RPMI8226 (cell line): Measurements from ENCODE around the gene ARL15.

Source experiments
- DNase-seq: peaks from one replicate; pipeline ENCODE4 v3.0.0-alpha.2; 2015

Gene ARL15

DNA sequence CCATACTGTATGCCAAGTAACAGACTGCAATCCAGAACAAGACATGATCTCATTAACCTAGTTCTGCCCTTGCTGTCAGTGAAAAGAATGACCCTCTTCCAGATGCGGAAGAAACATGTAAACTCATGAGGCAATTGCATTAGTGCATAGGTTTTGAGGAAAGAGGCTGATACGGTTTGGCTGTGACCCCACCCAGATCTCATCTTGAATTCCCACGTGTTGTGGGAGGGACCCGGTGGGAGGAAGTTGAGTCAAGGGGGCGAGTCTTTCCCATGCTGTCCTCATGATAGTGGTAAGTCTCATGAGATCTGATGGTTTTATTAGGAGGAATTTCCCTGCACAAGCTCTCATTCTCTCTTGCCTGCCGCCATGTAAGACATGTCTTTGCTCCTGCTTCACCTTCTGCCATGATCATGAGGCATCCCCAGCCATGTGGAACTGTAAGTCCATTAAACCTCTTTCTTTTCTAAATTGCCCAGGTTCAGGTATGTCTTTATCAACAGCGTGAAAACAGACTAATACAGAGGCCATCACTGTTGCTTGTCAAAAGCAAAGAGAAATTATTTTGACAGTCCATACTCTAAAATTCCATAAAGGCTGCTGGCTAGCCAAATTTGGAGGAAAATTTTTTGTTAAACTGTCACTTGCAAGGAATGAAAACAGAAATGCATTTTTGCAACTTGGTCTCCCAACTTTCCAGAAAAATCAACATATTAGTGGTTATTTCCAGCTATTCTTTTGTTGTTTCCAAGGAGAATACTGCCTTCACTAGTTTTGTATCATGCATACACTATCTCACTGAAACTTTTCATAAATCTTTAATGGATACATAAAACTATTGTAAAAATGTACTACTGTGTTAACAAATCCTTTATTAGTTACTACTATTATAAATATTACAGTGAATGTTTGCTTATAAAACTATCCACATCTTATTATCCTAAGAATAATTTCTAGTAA, 3.2 kb upstream of the ARL15 start:
- DNase-seq: no peak

DNA sequence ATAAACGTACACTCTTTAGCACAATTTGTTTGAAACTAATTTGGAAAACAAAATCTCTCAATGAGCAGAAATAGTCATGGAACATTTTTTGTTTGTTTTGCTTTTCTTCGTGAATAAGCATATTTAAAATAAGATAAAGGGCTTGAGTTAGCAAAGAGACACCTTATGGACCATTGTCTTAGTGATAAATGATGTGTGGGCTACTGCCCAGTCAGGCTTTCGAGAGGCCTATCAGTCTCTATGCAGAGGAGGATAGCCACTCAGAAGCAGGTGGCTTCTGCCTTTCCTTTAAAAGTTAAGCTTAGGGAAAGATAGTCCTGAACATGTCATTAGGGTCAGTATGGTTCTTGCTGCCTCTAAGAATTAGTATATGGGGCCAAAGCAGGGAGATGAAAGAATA, 2.1 kb upstream of the ARL15 start:
- DNase-seq: no peak

DNA sequence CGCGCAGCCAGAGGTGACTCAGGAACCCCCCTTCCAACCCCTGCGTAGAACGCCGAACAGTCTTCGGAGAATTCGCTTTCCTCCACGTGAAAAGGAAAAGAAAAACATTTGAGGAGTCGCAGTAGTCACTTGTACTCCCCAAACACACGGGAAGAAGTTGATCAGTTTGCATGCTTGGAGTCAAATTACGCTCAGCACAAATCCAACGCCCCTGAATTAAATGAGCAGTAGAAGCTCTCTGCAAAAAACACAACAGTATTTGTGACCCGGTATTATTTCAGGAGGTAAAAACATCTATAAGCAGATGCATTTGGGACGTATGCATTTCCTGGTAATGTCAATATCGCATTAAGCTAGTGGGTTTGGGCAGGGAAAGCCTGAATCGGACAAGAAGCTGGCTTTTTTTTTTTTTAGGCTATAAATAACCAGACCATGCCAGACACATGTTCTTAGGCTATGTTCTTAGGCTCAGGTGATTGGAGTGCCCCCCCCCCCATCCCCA, 854 bp upstream of the ARL15 start:
- no peak for DNase-seq

DNA sequence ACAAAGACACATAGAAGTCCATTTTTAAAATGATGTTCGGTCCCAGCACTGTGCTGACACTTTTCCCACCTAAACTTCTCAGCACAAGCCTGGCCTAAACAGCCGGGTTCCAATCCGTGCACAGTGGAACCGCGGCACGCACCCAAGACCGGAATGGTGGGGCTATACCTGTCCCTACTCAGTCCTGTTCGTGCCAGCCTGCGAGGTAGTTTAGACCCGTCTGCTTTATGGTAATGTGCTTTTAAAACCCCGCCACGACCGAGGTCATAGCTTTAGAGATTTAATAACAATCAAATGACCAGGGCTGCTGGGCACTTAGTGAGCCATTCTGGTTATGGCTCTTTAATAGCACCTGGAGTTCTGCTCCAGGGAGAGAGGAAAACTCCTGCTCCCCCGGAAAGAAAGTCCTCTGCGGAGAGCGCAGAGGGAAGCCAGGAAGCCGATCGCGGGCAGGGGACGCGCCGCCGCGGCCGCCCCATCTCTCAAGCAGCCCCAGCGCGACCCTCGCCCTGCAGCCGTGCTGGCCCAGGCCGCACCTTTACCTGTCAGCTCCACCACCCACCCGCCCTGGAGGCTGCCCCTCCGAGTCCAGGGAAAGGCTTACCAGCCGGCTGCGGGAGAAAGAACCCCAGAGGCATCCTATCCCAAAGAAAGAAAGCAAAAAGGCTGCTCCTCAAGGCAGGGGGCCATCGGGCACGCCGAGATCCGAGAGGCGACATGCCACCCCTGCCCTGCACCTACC, 511 bp downstream of the ARL15 start:
- DNase-seq: peak; percentile 37

DNA sequence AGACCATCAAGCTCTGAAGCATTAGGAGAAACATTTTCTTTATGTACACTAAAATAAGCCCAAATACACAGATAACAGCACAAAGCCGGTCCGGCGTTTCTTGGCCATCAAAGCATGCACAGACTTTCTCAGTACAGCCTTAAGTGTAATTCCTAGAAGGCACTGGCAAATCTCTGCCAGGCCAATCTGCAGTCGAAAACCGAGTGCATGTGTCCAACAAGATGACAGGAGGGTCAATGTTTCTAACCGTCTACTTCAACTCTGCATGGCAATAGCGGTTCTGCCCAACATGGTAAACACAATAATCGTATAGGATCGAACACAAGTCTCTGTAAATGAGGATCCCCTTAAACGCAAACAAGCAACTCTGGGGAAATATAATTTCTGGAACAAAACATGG, 1.1 kb downstream of the ARL15 start:
- no peak for DNase-seq

DNA sequence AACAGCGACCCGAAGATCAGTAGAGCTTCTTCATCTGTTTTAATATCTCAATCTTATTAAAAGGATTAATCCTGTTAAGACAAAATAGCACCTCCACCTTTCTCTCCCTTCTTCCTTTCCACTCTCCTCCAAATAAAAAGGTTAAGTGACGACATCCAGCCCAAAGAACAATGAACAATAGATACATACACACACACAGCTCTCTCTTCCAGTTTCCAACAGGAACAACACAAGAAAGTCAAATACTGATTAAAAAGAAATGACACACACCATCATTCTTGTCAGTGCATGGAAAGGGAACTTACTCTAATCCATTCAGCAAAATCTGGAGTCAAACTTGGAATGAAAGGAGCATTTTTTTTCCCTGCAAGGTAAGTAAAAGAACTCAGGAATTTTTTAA, 2.8 kb downstream of the ARL15 start:
- no peak for DNase-seq

DNA sequence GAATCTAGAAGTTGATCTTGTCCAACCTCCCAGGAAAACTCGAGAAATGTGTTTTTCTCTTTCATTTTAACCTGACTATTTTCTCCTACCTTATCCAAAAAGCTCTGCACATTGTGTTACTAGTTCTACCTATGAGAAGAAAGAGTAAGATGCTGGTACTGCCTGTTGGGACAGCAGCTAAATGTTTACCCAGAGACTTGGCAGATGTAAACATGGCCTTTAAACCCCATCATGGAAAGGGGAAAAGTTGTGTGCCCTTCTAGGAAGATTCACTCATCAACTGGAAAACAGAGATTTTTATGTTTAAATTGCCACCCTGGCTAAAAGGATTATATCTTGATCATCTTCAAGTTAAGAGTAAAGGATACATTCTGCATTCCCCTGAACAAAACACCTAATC, 3.5 kb downstream of the ARL15 start:
- no peak for DNase-seq

DNA sequence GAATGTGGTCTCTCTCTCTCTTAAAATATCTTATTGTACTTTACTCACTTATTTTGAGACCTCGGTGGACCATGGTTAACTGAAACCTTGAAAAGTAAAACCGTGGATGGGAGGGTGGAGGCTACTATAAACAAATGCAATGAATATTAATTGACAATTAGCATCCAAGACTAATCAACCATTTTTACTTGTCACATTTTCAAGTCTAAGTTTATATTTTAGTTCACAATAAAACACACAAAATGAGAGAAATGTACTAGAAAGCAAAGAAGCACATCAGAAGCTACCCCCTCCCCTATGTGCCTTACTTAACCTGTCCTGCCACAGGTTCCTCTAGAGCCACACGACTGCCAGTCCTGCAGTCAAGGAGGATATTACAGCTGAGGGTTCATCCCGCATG, 4.6 kb downstream of the ARL15 start:
- no peak for DNase-seq

DNA sequence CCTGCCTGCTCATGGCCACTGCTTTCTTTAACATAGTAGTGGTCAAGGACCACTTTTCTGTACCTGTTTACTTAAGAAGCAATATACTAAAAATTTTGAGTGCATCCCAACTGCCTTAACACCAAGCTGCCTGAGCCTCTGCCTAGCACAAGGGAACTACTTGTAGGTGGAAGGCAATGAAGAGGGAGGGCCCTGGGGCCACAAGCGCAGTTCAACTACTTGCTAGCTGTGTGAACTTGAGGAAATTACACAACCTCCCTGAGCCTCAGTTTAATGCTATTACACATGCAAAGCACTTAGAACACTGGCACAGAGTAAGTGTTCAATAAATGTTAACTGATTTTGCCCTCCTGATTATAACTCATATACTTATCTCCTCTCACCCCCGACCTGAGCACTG, 6.3 kb downstream of the ARL15 start:
- DNase-seq: no peak

DNA sequence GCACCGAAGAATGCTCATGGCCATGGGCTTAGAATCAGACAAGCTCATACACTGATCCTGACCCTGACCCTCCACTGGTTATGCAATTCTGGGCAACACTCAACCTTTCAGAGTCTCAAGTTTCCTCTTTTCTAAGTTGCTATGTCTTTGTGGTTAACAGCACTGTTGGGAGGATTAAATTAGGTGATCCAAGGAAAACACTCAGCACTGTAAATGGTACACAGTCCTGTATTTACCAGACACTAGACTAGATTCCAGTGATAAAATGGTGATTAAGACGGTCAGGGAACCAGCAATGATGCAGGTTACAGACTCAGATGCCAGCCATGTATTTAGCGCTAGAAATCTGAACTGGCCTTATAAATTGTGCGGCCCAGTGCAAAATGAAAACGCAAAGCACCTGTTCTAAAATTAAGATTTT, 8.1 kb downstream of the ARL15 start:
- no peak for DNase-seq

DNA sequence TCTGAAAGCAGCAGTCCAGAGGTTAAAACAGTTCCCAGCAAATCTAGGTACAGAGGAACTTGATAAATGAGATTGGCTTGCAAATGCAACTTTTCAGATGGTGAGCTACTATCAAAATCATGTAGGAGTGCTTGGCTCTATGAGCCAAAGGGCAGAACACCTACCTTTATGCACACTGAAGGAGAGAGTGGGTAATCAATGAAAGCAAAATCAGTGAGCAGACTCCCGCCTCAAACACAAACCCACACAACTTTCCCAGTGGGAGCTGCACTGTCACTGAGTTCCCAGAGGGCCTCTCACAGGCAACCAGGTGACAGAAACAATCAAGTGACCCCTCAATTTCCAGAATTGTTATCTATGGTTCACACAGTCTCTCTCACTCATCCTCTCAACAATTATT, 8.5 kb downstream of the ARL15 start:
- no peak for DNase-seq

DNA sequence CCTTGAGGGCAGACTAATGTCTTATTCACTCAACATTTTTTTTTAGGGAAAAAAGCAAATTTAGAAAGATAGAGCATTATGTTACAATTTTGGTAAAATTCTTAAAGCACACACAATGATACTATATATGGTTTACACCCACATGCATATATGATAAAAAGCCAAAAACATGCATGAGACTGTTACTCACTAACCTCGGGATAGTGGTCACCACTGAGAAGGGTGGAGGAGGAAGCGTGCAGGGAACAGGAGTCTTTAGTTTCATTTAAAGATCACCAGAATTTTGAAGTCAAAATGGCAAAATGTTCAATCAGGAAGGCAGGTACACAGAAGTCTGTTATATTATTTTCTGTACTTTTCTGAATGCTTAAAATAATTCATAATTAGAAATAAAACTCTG, 9.2 kb downstream of the ARL15 start:
- DNase-seq: no peak

DNA sequence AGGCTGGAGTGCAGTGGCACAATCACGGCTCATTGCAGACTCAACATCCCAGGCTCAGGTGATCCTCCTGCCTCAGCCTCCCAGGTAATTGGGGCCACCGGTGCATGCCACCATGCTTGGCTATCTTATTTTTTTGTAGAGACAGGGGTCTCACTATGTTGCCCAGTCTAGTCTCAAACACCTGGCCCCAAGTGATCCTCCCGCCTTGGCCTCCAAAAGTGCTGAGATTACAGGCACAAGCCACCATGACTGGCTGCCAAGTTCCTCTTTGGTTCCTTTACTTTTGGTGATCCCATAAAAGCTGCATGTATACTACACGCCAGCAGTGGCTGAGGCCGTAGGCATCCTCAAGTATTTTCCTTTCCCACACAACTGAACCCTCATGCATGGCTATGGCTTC, 11.4 kb downstream of the ARL15 start:
- DNase-seq: no peak

DNA sequence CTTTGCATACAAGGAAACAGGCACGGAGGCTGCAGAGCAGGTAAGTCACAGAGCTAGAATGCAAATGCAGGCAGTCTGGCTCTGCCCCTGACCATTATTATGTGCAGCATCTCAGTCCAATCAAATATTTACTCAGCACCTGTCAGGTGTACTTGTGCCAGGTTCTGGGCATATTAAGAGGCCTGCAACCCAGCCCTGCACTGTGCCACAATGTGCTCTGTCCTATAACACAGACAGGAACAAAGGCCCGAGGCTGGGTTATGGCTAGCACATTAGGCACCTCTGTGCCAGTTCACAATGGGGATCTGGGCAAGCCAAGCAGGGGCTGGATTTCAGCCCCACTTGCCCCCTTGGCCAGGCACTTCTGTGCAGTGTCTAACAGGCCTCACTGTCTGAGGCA, 14.0 kb downstream of the ARL15 start:
- no peak for DNase-seq

DNA sequence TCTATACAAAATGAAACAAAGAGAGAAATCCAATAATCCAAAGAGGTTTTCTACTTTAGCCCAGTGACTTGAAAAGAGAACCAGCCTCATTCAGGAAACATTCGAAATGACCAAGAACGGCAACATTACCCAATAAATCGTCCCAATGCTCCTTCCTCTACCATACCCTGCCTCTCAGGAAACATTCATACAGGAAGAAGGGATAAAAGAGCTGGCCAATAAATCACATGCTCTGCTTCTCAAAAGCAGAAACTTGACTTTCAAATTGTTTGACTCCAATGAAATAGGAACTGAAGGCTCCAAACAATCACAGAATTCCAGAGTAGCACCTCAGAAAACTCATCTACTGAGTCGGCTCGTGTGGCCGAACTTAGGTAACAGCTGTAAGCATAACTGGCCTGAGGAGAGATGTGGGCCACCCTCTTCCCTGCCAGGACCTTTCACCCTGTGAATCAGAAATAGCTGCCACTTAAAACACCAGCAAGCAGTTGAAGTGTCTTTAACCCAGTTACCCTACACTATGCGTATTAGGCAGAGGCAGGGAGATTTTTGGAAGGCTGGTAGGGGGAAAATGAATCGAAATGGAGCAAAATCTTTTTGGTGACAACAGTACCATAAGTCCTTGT, 14.6 kb downstream of the ARL15 start:
- DNase-seq: no peak

DNA sequence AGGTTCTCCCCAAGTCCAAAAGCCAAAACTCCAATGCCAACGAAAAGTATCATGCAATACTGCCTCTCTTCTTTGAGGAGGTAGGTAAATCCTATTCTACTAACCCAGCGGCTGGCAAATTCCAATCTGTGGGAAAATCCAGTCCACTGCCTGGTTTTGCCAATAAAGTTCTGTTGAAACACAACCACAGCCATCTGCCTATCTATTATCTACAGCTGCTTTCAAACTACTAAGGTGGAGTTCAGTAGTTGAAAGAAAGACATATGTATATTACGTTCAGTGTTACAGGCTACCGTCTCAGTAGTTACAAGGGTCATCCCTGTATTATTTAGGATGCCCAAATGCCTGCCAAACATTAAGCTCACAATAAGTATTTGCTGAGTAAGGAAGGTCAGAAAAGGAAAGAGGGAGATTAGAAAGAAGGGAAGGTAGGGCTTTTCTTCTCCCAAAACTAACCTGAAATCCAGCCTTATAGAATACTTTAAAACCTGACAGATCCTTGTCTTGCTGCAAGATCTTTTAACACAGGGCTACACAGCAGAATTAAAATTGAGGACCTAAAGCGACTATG, 16.2 kb downstream of the ARL15 start:
- DNase-seq: no peak

DNA sequence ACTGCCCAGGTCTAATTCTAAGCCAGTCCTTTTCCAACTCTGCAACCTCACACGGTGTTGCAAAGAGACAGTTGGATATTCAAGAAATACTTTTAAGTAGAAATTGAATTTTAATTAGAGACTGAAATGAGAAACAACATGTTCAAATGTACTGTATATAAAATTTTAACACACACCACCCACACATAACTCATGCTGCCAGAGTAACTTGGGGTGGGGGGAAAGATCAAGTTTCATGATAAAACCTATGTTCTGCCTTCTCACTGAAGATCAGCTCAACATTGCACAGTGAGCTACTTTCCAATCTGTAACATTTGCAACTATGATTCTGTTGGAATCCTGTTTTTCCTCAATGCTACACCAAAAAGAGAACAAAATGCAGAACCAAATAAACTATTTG, 17.5 kb downstream of the ARL15 start:
- DNase-seq: no peak

DNA sequence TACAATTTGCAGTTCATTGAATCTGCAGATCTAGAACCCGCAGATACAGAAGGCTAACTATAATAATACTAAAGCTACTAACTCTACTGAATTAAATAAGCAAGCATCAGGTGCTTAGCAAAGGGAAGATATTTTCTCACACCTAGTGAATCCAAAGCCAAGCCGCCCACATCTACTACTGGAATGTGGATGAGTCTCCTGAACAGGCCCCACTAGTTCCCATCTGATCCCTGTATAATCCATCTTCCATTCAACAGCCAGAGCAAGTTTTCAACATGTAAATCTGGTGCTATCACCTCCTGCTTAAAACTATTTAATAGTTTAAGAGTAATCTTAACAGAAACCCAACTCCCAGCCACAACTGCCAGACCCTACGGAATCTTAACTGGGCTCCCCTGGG, 18.9 kb downstream of the ARL15 start:
- no peak for DNase-seq

DNA sequence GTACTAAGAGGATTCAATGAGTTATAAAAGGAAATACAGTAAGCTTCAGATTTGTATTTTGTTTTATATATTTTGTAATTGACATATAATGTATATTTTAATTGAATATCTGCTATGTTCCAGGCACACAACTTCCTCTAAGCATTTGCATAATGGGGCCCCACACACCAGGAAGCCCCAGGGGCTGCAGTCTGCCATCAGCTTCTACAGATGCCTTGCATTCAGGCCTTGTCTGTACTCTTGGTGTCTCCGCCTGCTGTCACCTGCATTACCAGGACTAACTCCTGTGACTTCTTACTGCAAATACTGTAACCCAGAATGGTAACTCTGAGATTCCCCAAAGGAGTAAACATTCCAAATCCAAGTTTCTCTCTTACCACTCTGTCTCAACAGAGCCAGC, 20.6 kb downstream of the ARL15 start:
- no peak for DNase-seq

DNA sequence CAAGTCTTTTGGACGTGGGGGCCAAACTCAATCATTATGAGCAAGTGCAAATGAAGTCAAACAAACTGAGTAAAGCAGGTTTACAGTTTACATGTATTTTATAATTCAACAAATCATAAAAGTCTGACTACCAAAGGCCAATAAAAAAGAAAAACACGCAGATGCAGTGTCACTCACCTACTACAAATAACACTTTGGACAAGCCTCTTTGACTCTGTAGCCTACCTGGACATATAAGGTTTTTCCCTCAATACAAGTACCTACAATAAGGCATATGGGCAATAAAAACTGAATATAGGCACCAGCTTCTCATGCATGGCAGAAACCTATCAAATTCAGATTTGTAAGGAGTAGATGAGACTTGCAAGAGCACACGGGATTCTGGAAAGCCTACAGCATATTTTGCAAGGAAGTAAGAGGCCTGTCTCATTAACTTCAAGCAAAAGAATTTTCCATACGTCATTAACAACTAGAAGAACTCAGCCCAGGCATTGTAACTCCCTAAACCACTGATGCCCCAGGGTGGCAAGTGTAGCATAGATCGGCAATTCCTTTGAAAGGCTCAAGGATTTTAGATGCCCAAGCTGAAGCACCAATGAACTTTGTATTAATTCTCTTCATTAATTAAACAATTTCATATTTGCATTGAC, 21.7 kb downstream of the ARL15 start:
- no peak for DNase-seq

DNA sequence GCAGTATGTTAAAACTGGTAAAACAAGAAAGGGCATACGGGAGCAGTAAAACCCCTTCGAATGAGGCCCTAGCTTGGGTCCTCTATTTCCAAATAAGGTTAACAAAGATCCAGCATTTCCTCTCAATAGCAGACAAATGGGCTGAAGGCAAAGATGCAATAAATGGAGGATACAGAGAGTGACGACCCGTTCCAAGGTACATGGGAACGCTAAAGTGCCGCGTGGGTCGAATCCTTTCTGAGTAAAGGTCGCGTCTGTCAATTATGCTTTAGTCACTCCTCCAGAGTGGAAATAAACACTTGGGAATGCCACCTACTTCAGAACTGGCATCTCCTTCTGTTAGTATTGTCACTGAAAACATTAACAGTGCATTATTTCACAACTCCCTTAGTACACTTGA, 24.7 kb downstream of the ARL15 start:
- no peak for DNase-seq

DNA sequence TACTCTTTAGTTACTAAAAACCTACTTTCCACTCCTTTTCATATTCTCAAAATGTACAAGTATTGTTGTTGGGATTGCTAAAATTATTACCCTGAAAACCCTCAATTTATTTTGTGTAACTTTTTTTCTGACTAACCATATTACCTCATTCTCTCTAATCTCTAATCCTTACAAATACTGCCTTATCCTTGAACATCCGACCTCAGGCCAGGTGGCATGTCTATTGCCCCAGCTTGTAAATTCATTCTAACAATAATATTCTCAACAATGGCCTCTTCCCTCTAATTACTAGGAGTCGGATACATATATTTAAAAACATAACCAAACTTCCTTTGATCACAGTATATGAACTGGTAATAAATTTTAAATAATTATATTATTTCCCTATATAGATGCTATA, 25.8 kb downstream of the ARL15 start:
- DNase-seq: no peak

DNA sequence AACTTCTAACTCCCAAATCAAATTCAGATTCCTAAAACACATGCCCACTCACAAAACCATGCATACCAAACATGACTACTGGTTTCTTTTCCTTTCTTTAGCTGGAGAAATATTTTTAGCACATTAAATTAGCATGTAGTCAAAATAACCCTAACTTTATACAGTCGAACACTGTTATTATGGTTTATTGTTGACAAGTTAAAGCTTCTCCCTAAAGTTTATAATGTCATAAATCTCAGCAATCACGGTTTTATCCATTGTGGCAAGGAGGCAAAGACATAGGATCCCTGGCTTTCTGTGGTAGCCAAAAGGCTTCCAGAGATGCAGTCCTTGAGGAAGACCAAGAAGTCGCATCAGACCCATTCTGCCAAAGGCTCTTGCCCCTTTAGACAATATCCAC, 27.5 kb downstream of the ARL15 start:
- DNase-seq: no peak
